Body of pancreas (tissue), 4 donors: Measurements from ENCODE around the gene NR2F1-AS1.

Source experiments
- POLR2A ChIP-seq, 3 donors: fragments of 450-650 bp; IDR thresholded peaks; one replicate each; pipeline ENCODE4 v1.6.1; 2016; ENCODE audit warnings: antibody characterized with exemption in 3 of 3, mild to moderate bottlenecking in 2 of 3
- TF ChIP-seq, protein P1 (sequence below), 7 experiments: fragments of 450-650 bp in 4 of 7; fragments of 200-600 bp in 3 of 7; sonication (generic) in 3 of 7; IDR thresholded peaks; one replicate each; pipeline ENCODE4 v1.5.1; 2016 to 2019; ENCODE audit warnings: antibody characterized with exemption in 7 of 7

DNA sequence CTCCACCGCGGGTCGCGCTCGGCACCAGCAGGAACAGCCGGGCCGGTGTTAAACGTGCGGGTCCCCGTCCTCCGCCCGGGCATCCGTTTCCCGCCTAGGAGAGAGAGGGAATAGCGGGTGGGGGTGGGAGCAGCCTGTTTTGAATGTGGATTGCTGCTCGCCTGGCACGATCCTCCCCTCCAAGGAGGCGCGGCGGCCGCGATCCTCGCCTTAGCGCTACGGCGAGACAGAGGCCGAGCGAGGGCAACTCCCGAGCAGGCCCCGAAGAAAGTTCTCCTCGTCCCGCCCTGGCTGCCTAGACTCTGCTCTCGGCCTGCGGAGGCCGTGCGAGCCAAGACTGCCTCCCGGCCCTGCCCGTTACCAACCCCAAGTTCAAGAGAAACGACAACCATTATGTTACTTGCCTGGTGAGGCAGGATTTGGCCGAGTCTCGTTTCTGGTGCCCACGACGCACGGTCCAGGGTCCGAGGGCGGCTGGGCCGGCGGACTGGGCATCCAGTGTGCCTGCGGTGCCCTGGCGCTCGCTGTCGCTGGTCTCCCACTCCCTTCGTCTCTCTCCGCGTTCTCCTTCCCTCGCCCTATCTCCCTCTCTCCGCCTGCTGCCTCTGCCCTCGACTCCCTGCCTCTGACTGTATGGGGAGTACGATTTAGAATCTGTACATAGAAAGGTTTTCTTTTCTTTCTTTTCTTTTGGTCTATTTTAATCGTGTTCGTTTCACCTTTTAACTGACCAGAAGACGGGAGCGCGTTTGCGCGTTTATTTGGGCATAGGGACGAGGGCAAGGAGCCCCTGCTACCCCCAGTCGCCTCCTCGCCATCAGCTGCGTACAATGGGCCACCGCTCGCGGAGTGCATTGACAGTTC is 724 bp downstream of the NR2F1-AS1 start:
- TF ChIP-seq, protein P1, sequence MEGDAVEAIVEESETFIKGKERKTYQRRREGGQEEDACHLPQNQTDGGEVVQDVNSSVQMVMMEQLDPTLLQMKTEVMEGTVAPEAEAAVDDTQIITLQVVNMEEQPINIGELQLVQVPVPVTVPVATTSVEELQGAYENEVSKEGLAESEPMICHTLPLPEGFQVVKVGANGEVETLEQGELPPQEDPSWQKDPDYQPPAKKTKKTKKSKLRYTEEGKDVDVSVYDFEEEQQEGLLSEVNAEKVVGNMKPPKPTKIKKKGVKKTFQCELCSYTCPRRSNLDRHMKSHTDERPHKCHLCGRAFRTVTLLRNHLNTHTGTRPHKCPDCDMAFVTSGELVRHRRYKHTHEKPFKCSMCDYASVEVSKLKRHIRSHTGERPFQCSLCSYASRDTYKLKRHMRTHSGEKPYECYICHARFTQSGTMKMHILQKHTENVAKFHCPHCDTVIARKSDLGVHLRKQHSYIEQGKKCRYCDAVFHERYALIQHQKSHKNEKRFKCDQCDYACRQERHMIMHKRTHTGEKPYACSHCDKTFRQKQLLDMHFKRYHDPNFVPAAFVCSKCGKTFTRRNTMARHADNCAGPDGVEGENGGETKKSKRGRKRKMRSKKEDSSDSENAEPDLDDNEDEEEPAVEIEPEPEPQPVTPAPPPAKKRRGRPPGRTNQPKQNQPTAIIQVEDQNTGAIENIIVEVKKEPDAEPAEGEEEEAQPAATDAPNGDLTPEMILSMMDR (IDR thresholded peaks at IDR 0.05), result no peak
- no peak for TF ChIP-seq POLR2A (IDR thresholded peaks at IDR 0.05)
